MM.1S (cell line): Measurements from ENCODE around the gene REEP2.
A peak's percentile ranks its signal among the peaks of the same experiment; 100 is the strongest.

Experiments
- DNase-seq: peaks from one replicate; pipeline ENCODE4 v3.0.0-alpha.2; 2015
- H2AFZ ChIP-seq: fragments of 300-600 bp; sonication (generic); 2 replicates; pipeline ENCODE4 v1.6.0; 2016; ENCODE audit warnings: antibody characterized with exemption, low read length
- H3F3A ChIP-seq: fragments of 300-600 bp; sonication (generic); 2 replicates; pipeline ENCODE4 v1.6.1; 2016; ENCODE audit warnings: mild to moderate bottlenecking, antibody characterized with exemption, low read length, moderate library complexity, mixed read lengths; ENCODE audit not compliant: insufficient read depth
- H3K27ac ChIP-seq: fragments of 300-600 bp; sonication (generic); 2 replicates; pipeline ENCODE4 v1.5.1; 2016; ENCODE audit warnings: mild to moderate bottlenecking, low read length
- H3K27me3 ChIP-seq: fragments of 300-600 bp; sonication (generic); replicated peaks from 2 replicates; pipeline ENCODE4 v1.6.0; 2016; ENCODE audit warnings: low read length; ENCODE audit not compliant: insufficient read depth
- H3K36me3 ChIP-seq: fragments of 300-600 bp; sonication (generic); replicated peaks from 2 replicates; pipeline ENCODE4 v1.6.1; 2016; ENCODE audit warnings: mild to moderate bottlenecking, low read length, mixed read lengths; ENCODE audit not compliant: insufficient read depth
- H3K4me1 ChIP-seq: fragments of 300-600 bp; sonication (generic); 2 replicates; pipeline ENCODE4 v1.6.1; 2016; ENCODE audit warnings: low read length, mixed read lengths
- H3K4me2 ChIP-seq: fragments of 300-600 bp; sonication (generic); 2 replicates; pipeline ENCODE4 v1.6.0; 2016; ENCODE audit warnings: low read depth, low read length
- H3K4me3 ChIP-seq: fragments of 300-600 bp; sonication (generic); 2 replicates; pipeline ENCODE4 v1.5.1; 2016; ENCODE audit warnings: low read length, mixed read lengths
- H3K79me2 ChIP-seq: fragments of 300-600 bp; sonication (generic); 2 replicates; pipeline ENCODE4 v1.6.1; 2016; ENCODE audit warnings: mixed run types, low read length, mixed read lengths
- H3K9ac ChIP-seq: fragments of 300-600 bp; sonication (generic); 2 replicates; pipeline ENCODE4 v1.6.1; 2016; ENCODE audit warnings: low read length, mixed read lengths
- H3K9me2 ChIP-seq: fragments of 300-600 bp; sonication (generic); replicated peaks from 2 replicates; pipeline ENCODE4 v1.6.1; 2016; ENCODE audit warnings: mild to moderate bottlenecking, low read length, mixed read lengths; ENCODE audit not compliant: insufficient read depth
- H3K9me3 ChIP-seq: fragments of 300-600 bp; sonication (generic); replicated peaks from 2 replicates; pipeline ENCODE4 v1.6.1; 2016; ENCODE audit warnings: mild to moderate bottlenecking, low read length, mixed read lengths; ENCODE audit not compliant: insufficient read depth
- H4K20me1 ChIP-seq: fragments of 300-600 bp; sonication (generic); 2 replicates; pipeline ENCODE4 v1.6.1; 2016; ENCODE audit warnings: mild to moderate bottlenecking, low read length, moderate library complexity, mixed read lengths; ENCODE audit not compliant: insufficient read depth
- CTCF ChIP-seq: fragments of 300-600 bp; sonication (generic); IDR thresholded peaks from 2 replicates; pipeline ENCODE4 v1.5.1; 2016; ENCODE audit warnings: antibody characterized with exemption, low read length, mixed read lengths
- EZH2 ChIP-seq: fragments of 300-600 bp; sonication (generic); optimal IDR thresholded peaks from 2 replicates; pipeline ENCODE3; 2017; ENCODE audit warnings: low read depth, mild to moderate bottlenecking, antibody characterized with exemption, low read length, mixed read lengths
- EZH2phosphoT487 ChIP-seq: fragments of 300-600 bp; sonication (generic); IDR thresholded peaks from 2 replicates; pipeline ENCODE4 v1.6.1; 2018; ENCODE audit warnings: antibody characterized with exemption, low read length

REEP2 gene

GRCh38 chr5:138458856-138459255 is 20.0 kb downstream of the REEP2 start:
- peaks cover 8% of the 10 kb centered on the region for H3K4me1 ChIP-seq
- no peaks in the 10 kb centered on the region for H3K79me2 ChIP-seq
- H2AFZ ChIP-seq = peak overlapping the region; percentile 68
- no peaks in the 10 kb centered on the region for H3K9me3 ChIP-seq
- no peak overlapping the region for H3K4me3 ChIP-seq
- H3K36me3 ChIP-seq = no peaks in the 10 kb centered on the region
- no peak overlapping the region for H3K9ac ChIP-seq
- no peak for TF ChIP-seq EZH2phosphoT487
- TF ChIP-seq EZH2 = no peak
- no peak for TF ChIP-seq CTCF
- no peaks in the 10 kb centered on the region; the same call in 1 of the 2 replicates for H3K27me3 ChIP-seq
- H3K4me2 ChIP-seq = no peak overlapping the region
- no peak for DNase-seq
- no peaks in the 10 kb centered on the region for H3K9me2 ChIP-seq
- H4K20me1 ChIP-seq = no peaks in the 10 kb centered on the region
- H3K27ac ChIP-seq = no peak overlapping the region
- H3F3A ChIP-seq = no peaks in the 10 kb centered on the region

- Histone ChIP-seq H3K79me2 (no peaks in the 10 kb centered on the region), H3K4me3 (no peak overlapping the region), H3K9me2 (no peaks in the 10 kb centered on the region), H3K9ac (no peak overlapping the region), H3K36me3 (no peaks in the 10 kb centered on the region), H3K27me3 (no peaks in the 10 kb centered on the region; the same call in 1 of the 2 replicates), H3K4me2 (no peak overlapping the region), H3F3A (peaks cover 3% of the 10 kb centered on the region; the same call in 1 of the 2 replicates), H3K9me3 (no peaks in the 10 kb centered on the region), H2AFZ (peak overlapping the region; percentile 68), H3K27ac (no peak overlapping the region), H4K20me1 (no peaks in the 10 kb centered on the region), H3K4me1 (peaks cover 8% of the 10 kb centered on the region)
- peak; percentile 45 for DNase-seq
- TF ChIP-seq CTCF (no peak), EZH2 (no peak), EZH2phosphoT487 (no peak)
Measured at GRCh38 chr5:138459311-138459933, 20.6 kb downstream of the REEP2 start.

GRCh38 chr5:138460032-138460693 is 21.3 kb downstream of the REEP2 start:
- Histone ChIP-seq H4K20me1 (no peaks in the 10 kb centered on the region), H3K4me2 (no peak overlapping the region)

More at GRCh38 chr5:138460032-138460693, 21.3 kb downstream of the REEP2 start:
- Histone ChIP-seq H3K9ac (no peak overlapping the region), H3K9me2 (no peaks in the 10 kb centered on the region), H3K4me3 (no peak overlapping the region), H3K9me3 (no peaks in the 10 kb centered on the region), H3K27ac (no peak overlapping the region), H3K79me2 (no peaks in the 10 kb centered on the region), H3F3A (peaks cover 6% of the 10 kb centered on the region; the same call in 1 of the 2 replicates), H3K4me1 (peaks cover 8% of the 10 kb centered on the region), H3K36me3 (no peaks in the 10 kb centered on the region), H3K27me3 (no peaks in the 10 kb centered on the region; the same call in 1 of the 2 replicates), H2AFZ (peak overlapping the region; percentile 68; the same call in 1 of the 2 replicates)
- TF ChIP-seq CTCF (no peak), EZH2phosphoT487 (no peak)
- DNase-seq = no peak
